22Rv1 (cell line): Measurements from ENCODE around the gene NXT1.

ENCODE experiments used
- H3K27ac ChIP-seq: fragments of 450-650 bp; 2 replicates; pipeline ENCODE4 v1.5.1; 2017
- CTCF ChIP-seq: fragments of 450-650 bp; IDR thresholded peaks from 2 replicates; pipeline ENCODE4 v1.5.1; 2017; ENCODE audit warnings: mild to moderate bottlenecking
- ZFX ChIP-seq: fragments of 450-650 bp; IDR thresholded peaks from 2 replicates; pipeline ENCODE4 v1.6.1; 2017; ENCODE audit warnings: antibody characterized with exemption, borderline replicate concordance

NXT1 gene

GRCh38 chr20:23331450-23332350, 18.9 kb upstream of the NXT1 start:
- no peak for TF ChIP-seq ZFX
- TF ChIP-seq CTCF = no peak
- no peak overlapping the region for H3K27ac ChIP-seq

- no peak overlapping the region for H3K27ac ChIP-seq
- TF ChIP-seq CTCF (no peak), ZFX (no peak)
Observed at GRCh38 chr20:23332467-23332866, 18.1 kb upstream of the NXT1 start.

GRCh38 chr20:23334111-23334510, 16.5 kb upstream of the NXT1 start:
- no peak for TF ChIP-seq ZFX
- no peak for TF ChIP-seq CTCF
- no peak overlapping the region for H3K27ac ChIP-seq

GRCh38 chr20:23335521-23335920, 15.1 kb upstream of the NXT1 start:
- TF ChIP-seq ZFX = no peak
- no peak for TF ChIP-seq CTCF
- no peak overlapping the region for H3K27ac ChIP-seq

GRCh38 chr20:23336476-23336875, 14.1 kb upstream of the NXT1 start:
- no peak overlapping the region for H3K27ac ChIP-seq
- TF ChIP-seq ZFX (no peak), CTCF (no peak)

- H3K27ac ChIP-seq = no peak overlapping the region
- TF ChIP-seq CTCF (no peak), ZFX (no peak)
Observed at GRCh38 chr20:23337312-23337711, 13.3 kb upstream of the NXT1 start.

GRCh38 chr20:23339986-23340385, 10.6 kb upstream of the NXT1 start:
- H3K27ac ChIP-seq = no peak overlapping the region
- no peak for TF ChIP-seq ZFX
- TF ChIP-seq CTCF = no peak
